Tibial nerve (tissue), 4 donors: ENCODE data around the gene DHX40.

Experiments used
- CTCF ChIP-seq, 5 experiments: fragments of 200-600 bp in 3 of 5; fragments of 450-650 bp in 2 of 5; sonication (generic) in 3 of 5; IDR thresholded peaks; one replicate each; pipeline ENCODE4 v1.5.1; 2016 to 2019; ENCODE audit warnings: antibody characterized with exemption in 5 of 5, mild to moderate bottlenecking in 3 of 5, moderate library complexity in 2 of 5
- EP300 ChIP-seq, 2 donors: sonication (generic); formaldehyde crosslinking; IDR thresholded peaks; one replicate each; pipeline ENCODE4 v1.6.1; 2017; ENCODE audit warnings: antibody characterized with exemption in 2 of 2, mild to moderate bottlenecking in 1 of 2
- POLR2A ChIP-seq, 2 donors: fragments of 450-650 bp; IDR thresholded peaks; one replicate each; pipeline ENCODE4 v1.6.1; 2017; ENCODE audit warnings: antibody characterized with exemption in 2 of 2, mild to moderate bottlenecking in 2 of 2, moderate library complexity in 2 of 2

DNA sequence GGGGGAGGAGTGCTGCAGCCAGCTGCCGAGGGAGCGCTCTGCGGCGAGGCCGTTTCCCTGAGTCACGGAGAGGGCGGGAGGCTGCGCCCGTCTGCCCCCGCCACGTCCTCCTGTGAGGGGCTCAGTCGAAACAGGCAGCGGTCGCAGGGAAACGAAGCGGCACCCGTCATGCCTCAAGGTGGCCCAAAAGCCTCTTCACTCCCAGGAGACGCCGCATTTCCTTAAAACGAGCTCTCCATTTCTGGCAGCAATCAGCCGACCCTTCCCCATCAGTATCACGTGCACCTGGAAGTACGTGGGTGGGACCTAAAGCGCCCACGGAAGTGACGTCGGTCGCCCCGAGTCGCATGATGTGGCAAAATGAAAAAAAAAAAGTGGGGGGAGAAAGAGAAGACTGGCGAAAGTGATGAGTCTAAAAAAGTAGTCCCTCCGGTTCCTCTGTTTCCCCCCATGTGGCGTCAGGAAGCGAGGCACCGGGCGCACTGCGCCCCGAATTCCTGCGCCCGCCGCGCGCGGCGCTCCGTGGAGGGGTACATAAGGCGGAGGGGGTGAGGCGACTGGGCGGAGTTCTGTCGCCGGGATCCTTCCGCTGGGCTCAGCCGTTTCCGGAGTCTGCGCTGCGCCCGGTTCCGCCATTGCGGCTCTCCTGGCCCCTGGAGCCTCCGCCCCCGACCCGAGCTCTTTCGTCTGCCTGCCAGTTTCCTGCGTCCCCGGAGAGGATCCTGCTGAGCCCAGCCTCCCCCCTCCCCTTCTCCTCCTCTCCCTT is 54.1 kb downstream of the DHX40 start, which contains the start of gene CLTC:
- TF ChIP-seq POLR2A (IDR thresholded peaks at IDR 0.05) = peak; percentile 59 to 96
- peak in 1 of 5 experiments; percentile 39 for TF ChIP-seq CTCF (IDR thresholded peaks at IDR 0.05)
- peak; percentile 98 to 100 for TF ChIP-seq EP300 (IDR thresholded peaks at IDR 0.05)
